ENCODE measurements around the gene MTIF2.
"Not testable (repeated sequence)": the region's sequence is repeated elsewhere in the genome, so short reads cannot be mapped to it uniquely, and the experiment has no call there.

MTIF2 gene, protein sequence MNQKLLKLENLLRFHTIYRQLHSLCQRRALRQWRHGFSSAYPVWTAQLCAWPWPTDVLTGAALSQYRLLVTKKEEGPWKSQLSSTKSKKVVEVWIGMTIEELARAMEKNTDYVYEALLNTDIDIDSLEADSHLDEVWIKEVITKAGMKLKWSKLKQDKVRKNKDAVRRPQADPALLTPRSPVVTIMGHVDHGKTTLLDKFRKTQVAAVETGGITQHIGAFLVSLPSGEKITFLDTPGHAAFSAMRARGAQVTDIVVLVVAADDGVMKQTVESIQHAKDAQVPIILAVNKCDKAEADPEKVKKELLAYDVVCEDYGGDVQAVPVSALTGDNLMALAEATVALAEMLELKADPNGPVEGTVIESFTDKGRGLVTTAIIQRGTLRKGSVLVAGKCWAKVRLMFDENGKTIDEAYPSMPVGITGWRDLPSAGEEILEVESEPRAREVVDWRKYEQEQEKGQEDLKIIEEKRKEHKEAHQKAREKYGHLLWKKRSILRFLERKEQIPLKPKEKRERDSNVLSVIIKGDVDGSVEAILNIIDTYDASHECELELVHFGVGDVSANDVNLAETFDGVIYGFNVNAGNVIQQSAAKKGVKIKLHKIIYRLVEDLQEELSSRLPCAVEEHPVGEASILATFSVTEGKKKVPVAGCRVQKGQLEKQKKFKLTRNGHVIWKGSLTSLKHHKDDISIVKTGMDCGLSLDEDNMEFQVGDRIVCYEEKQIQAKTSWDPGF

DNA sequence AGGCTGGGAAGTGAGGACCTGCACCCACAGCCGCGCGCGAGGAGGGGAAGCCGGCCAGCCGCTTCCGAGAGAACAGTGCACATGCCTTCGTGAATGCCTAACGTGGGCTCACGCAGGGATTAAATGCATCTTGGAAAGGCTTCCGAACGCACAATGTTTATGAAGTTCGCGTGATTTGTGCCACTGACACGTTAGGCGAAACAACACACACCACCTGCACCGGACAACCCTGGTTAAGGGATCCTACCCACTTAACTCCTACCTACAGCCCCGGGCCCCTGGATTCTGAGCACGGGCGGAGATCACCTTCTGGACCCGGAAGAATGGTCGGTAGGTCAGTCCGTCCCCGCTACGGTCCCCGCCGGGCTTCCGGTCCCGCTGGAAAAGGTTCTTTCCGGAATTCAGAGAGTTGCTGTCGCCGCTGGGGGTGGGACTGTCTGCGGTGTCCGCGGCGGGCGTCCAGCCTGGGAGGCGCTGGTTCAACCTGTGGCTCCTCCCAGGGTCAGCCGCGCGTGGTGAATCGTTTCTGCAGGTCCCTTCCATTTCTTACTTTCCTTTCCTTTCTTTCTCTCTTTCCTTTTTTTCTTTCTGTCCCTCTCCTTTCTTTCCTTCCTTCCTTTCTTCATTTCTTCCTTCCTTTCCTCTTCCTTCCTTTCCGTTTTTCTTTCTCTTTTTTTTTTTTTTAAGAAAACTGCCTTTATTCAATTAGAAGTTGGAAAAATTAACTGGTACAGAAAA, at the start of gene MTIF2:
Gene MTIF2, minus strand, starts transcription at position 325 of the 738 bp plus-strand sequence. CDS start 5,373 bp downstream, outside the sequence.
- Histone ChIP-seq H3K4me3 (ENCODE audit: low read length) (peak within 1 kb of the TSS; percentile 89), H3K4me1 (ENCODE audit: control insufficient read depth, low read depth, low read length) (peaks cover 3% of the 10 kb centered on the region), H3K27ac (ENCODE audit: low read length) (peak within 1 kb of the TSS; percentile 35), H3K27me3 (ENCODE audit: control insufficient read depth, insufficient read depth, low read length) (no peaks in the 10 kb centered on the region), H3K9ac (ENCODE audit: low read length) (peak within 1 kb of the TSS; percentile 82), H3K9me3 (ENCODE audit: control insufficient read depth, low read depth, low read length) (no peaks in the 10 kb centered on the region), H3K36me3 (ENCODE audit: control insufficient read depth, low read depth, low read length) (peaks cover 5% of the 10 kb centered on the region)

DNA sequence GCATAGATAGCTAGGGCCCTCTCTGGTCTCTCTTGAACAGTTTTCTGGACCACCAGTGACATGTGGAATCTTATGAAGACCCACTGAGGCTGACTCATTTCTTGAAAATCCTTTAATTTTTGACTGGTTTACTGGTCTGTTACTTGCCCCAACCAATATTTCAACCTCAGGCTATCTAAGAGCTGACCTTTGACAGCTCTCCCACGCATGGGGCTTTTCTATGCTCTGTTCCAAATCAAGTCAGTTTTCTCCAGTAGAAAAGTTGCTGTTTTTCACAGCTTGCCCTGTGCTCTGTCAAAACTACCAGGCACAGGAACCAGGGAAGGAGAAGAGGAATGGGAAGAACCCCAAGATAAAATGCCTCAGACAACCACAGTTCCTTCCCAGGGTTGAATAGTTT, 46.0 kb upstream of the MTIF2 start:
- no peaks in the 10 kb centered on the region for H3K4me1 ChIP-seq (ENCODE audit: control insufficient read depth, low read depth, low read length)
- no peak overlapping the region for H3K27ac ChIP-seq (ENCODE audit: low read length)
- H3K9ac ChIP-seq (ENCODE audit: low read length): no peak overlapping the region
- H3K27me3 ChIP-seq (ENCODE audit: control insufficient read depth, insufficient read depth, low read length): no peaks in the 10 kb centered on the region
- H3K9me3 ChIP-seq (ENCODE audit: control insufficient read depth, low read depth, low read length): no peaks in the 10 kb centered on the region
- peaks cover 68% of the 10 kb centered on the region for H3K36me3 ChIP-seq (ENCODE audit: control insufficient read depth, low read depth, low read length)
- no peak overlapping the region for H3K4me3 ChIP-seq (ENCODE audit: low read length)

DNA sequence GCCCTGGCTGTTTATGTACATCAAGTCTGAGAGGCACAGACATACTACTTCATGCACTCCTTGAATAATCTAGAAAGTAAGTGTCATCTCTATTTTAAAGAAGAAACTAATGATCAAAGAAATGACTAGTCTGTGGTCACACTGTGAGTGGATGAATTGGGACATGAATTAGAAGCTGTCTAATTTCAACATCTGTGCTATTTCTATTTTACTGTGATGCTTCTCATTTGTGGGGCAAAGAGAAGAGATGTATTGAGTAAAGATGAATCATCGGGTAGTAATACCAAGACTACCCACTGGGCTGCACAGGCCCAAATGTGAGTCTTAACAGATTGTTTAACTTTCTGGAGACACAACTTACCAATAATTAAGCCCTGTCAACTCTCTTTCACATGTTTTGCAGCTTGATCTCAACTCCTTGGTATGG, 42.4 kb upstream of the MTIF2 start:
- H3K27ac ChIP-seq (ENCODE audit: low read length): no peak overlapping the region
- H3K9ac ChIP-seq (ENCODE audit: low read length): no peak overlapping the region
- no peaks in the 10 kb centered on the region for H3K27me3 ChIP-seq (ENCODE audit: control insufficient read depth, insufficient read depth, low read length)
- H3K4me3 ChIP-seq (ENCODE audit: low read length): no peak overlapping the region
- no peaks in the 10 kb centered on the region for H3K4me1 ChIP-seq (ENCODE audit: control insufficient read depth, low read depth, low read length)
- no peaks in the 10 kb centered on the region for H3K9me3 ChIP-seq (ENCODE audit: control insufficient read depth, low read depth, low read length)
- H3K36me3 ChIP-seq (ENCODE audit: control insufficient read depth, low read depth, low read length): peaks cover 71% of the 10 kb centered on the region

DNA sequence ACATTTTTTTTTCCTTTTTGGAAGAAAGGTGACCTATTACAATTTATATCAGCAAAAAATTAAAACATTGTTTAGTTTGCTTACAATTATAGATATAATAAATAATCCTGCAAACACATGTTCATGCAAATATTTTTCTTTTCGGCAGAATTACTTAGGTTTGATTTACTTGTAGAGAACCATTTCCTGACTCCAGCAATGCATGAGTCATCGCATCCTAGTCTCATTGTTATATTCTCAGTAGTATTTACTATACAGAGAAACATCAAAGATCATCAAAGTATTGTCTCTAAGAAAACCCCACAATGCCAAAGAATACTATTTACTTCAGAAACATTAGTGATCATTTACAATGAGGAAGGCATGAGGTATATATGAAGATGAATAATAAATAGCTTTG, 40.4 kb upstream of the MTIF2 start:
- Histone ChIP-seq H3K27ac (ENCODE audit: low read length) (no peak overlapping the region), H3K4me3 (ENCODE audit: low read length) (no peak overlapping the region), H3K36me3 (ENCODE audit: control insufficient read depth, low read depth, low read length) (peaks cover 69% of the 10 kb centered on the region), H3K27me3 (ENCODE audit: control insufficient read depth, insufficient read depth, low read length) (no peaks in the 10 kb centered on the region), H3K4me1 (ENCODE audit: control insufficient read depth, low read depth, low read length) (no peaks in the 10 kb centered on the region), H3K9me3 (ENCODE audit: control insufficient read depth, low read depth, low read length) (no peaks in the 10 kb centered on the region), H3K9ac (ENCODE audit: low read length) (no peak overlapping the region)

DNA sequence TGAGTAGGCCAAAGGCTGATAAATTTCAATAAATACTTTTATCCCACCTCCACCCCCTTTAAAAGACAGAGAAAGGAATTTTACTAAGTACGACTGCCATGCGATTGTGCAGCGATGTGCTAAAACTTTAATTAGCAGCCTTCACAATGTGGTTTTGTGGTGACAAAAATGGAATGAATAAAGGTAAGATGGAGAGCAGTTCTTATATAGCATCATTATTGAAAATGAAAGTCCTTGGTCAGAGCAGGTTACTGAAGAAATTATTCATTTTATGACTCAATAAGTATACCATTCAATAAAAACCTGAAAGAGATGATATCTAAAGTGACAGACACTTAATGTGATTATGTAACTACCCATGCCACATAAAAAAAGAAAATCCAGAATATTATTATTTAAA, 33.2 kb upstream of the MTIF2 start:
- no peak overlapping the region for H3K9ac ChIP-seq (ENCODE audit: low read length)

DNA sequence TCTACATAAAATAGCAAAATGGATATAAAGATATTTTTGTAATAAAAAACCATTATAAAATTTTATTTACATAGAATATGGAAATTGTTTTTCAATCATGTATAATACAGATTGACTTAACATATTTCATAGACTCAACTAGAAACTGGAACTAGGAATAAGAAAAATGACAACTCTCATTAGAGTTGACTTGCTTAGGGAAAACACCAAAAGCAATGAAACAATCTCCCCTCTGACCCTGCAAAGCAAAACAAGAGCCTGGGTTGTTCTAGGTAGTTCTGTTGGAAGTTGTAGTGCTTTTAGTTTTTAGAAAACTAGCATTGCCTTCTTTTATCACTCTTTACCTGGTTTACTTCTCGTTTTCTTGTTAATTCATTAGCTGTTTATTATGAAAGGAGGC, 32.2 kb upstream of the MTIF2 start:
- Histone ChIP-seq H3K36me3 (ENCODE audit: control insufficient read depth, low read depth, low read length) (peaks cover 38% of the 10 kb centered on the region), H3K9ac (ENCODE audit: low read length) (no peak overlapping the region), H3K27ac (ENCODE audit: low read length) (no peak overlapping the region), H3K4me3 (ENCODE audit: low read length) (no peak overlapping the region), H3K27me3 (ENCODE audit: control insufficient read depth, insufficient read depth, low read length) (no peaks in the 10 kb centered on the region), H3K9me3 (ENCODE audit: control insufficient read depth, low read depth, low read length) (no peaks in the 10 kb centered on the region), H3K4me1 (ENCODE audit: control insufficient read depth, low read depth, low read length) (no peaks in the 10 kb centered on the region)

More for the DNA sequence above, 33.2 kb upstream of the MTIF2 start:
- Histone ChIP-seq H3K4me3 (ENCODE audit: low read length) (no peak overlapping the region), H3K27ac (ENCODE audit: low read length) (no peak overlapping the region), H3K27me3 (ENCODE audit: control insufficient read depth, insufficient read depth, low read length) (no peaks in the 10 kb centered on the region), H3K9me3 (ENCODE audit: control insufficient read depth, low read depth, low read length) (no peaks in the 10 kb centered on the region), H3K36me3 (ENCODE audit: control insufficient read depth, low read depth, low read length) (peaks cover 45% of the 10 kb centered on the region), H3K4me1 (ENCODE audit: control insufficient read depth, low read depth, low read length) (no peaks in the 10 kb centered on the region)

DNA sequence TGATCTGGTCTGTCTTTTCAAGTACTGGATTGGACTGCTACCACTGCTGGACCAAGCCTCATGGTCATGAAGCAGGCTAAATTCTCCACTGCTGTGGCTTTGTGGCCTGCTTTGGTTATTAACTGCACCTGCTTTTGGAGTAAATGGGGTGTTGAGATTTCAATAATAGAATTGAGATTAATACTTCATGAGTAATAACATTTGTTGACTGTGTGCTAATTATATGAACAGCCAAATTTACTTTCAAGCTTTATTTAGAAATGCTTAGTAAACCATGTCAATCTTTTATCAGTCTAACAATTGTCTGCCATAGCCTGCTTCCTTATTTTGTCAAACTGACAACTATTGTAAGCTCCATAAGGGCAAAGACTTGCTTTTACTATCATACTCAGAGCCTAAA, 27.4 kb upstream of the MTIF2 start:
- peaks cover 41% of the 10 kb centered on the region for H3K36me3 ChIP-seq (ENCODE audit: control insufficient read depth, low read depth, low read length)
- no peak overlapping the region for H3K9ac ChIP-seq (ENCODE audit: low read length)

DNA sequence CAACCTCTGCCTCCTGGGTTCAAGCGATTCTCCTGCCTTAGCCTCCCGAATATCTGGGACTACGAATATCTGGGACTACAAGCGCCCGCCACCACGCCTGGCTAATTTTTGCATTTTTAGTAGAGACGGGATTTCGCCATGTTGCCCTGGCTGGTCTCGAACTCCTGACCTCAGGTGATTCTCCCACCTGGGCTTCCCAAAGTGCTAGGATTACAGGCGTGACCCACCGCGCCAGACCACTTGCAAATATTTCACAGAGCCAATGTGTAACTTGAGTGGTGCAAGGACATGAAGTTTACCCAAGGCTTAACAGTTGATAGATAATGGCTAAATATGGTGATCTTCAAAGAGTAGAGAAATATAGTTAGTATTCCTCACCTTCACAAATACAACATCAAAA, 14.1 kb upstream of the MTIF2 start:
- Histone ChIP-seq H3K36me3 (ENCODE audit: control insufficient read depth, low read depth, low read length) (no peaks in the 10 kb centered on the region), H3K9ac (ENCODE audit: low read length) (no peak overlapping the region), H3K9me3 (ENCODE audit: control insufficient read depth, low read depth, low read length) (no peaks in the 10 kb centered on the region), H3K4me3 (ENCODE audit: low read length) (no peak overlapping the region), H3K4me1 (ENCODE audit: control insufficient read depth, low read depth, low read length) (peaks cover 26% of the 10 kb centered on the region), H3K27me3 (ENCODE audit: control insufficient read depth, insufficient read depth, low read length) (no peaks in the 10 kb centered on the region), H3K27ac (ENCODE audit: low read length) (no peak overlapping the region)

More for the DNA sequence above, 27.4 kb upstream of the MTIF2 start:
- H3K27me3 ChIP-seq (ENCODE audit: control insufficient read depth, insufficient read depth, low read length): no peaks in the 10 kb centered on the region
- no peaks in the 10 kb centered on the region for H3K9me3 ChIP-seq (ENCODE audit: control insufficient read depth, low read depth, low read length)
- H3K4me3 ChIP-seq (ENCODE audit: low read length): no peak overlapping the region
- no peak overlapping the region for H3K27ac ChIP-seq (ENCODE audit: low read length)
- no peaks in the 10 kb centered on the region for H3K4me1 ChIP-seq (ENCODE audit: control insufficient read depth, low read depth, low read length)

DNA sequence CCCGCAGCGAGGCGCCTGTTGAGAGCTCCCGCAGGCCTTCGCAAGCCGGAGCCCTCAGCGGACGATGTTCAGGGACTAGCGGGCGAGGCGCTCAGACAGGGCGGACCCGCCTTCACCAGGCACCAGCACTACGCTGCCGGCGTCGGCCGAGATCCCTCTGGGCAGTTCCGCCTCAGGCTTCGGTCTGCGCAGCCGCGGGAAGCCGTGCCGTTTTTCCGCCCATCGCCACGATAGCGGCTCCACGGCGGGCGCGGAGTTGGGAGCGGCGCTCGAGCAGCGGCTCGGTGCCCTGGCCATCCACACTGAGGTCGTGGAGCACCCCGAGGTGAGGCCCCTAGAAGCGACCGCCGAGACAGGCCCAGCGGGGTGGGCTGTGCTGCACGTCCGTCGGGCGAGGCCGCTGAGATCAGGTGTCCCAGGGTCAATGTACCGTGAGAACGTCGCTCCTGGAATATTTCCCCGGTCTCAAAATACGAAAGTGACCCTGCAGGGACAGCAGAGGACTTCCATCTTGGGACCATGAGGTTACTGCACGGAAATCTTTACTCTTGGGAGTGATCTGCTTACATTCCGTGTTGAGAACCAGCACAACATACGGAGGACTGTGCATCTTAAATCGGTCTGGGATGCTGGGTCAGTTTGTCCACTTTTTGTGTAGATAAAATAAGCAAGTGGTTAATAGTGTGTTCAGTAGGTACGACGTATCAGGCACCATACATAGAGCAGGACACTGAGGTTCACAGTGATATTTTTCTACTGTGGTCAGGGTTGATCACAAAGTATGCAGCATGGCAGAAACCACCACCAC, 13.3 kb upstream of the MTIF2 start:
- peaks cover 21% of the 10 kb centered on the region for H3K4me1 ChIP-seq (ENCODE audit: control insufficient read depth, low read depth, low read length)
- no peaks in the 10 kb centered on the region for H3K9me3 ChIP-seq (ENCODE audit: control insufficient read depth, low read depth, low read length)
- no peak overlapping the region for H3K27ac ChIP-seq (ENCODE audit: low read length)

DNA sequence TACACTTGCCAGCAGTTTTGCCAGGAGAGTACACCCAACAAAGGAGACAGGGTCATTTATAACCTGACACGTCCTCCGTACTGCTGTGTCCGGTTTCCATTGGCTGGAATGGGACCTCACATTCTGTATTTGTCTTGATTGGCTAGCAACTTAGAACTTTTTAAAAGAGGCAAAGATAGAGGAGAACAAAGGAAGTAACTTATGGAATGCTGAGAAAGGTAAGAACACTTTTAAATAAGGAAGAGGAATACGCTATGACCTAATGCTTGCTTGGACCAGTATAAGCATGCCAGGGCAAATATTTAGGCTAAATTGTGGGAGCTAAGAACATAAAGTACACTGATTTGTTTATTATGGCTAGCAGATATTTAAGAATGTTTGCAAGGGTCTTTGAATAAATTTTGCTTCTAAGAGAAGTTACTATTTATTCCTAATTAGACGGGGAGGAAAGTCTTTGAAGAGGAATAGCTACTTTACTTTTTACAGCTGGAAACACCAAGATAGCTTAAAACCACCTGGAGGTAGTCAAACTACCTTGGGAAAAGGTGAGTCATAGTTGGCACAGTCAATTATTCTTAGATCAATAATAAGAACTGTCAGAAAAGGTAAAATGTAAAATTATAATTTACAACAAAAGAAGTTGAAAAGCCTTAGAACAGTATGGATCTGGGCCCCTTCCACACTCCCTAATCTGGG, 12.0 kb upstream of the MTIF2 start:
- H3K27me3 ChIP-seq (ENCODE audit: control insufficient read depth, insufficient read depth, low read length); H3K36me3 ChIP-seq (ENCODE audit: control insufficient read depth, low read depth, low read length); H3K9me3 ChIP-seq (ENCODE audit: control insufficient read depth, low read depth, low read length): not testable (repeated sequence)
- Histone ChIP-seq H3K4me1 (ENCODE audit: control insufficient read depth, low read depth, low read length) (peaks cover 21% of the 10 kb centered on the region), H3K4me3 (ENCODE audit: low read length) (peak overlapping the region; percentile 12), H3K27ac (ENCODE audit: low read length) (peak overlapping the region; percentile 88), H3K9ac (ENCODE audit: low read length) (peak overlapping the region; percentile 61)

More for the DNA sequence above, 13.3 kb upstream of the MTIF2 start:
- no peaks in the 10 kb centered on the region for H3K27me3 ChIP-seq (ENCODE audit: control insufficient read depth, insufficient read depth, low read length)
- H3K36me3 ChIP-seq (ENCODE audit: control insufficient read depth, low read depth, low read length): no peaks in the 10 kb centered on the region
- H3K4me3 ChIP-seq (ENCODE audit: low read length): no peak overlapping the region
- H3K9ac ChIP-seq (ENCODE audit: low read length): no peak overlapping the region
